HUDEP-2 (cell line): Measurements from ENCODE around the gene NIPBL.
"Not testable (repeated sequence)": the region's sequence is repeated elsewhere in the genome, so short reads cannot be mapped to it uniquely, and the experiment has no call there.

Experiments used
- DNase-seq, 76 experiments: peaks; one replicate each; lab custom pipeline; 2025; ENCODE audit not compliant: unreplicated experiment in 76 of 76; lab: John Stamatoyannopoulos, UW

Gene NIPBL

DNA sequence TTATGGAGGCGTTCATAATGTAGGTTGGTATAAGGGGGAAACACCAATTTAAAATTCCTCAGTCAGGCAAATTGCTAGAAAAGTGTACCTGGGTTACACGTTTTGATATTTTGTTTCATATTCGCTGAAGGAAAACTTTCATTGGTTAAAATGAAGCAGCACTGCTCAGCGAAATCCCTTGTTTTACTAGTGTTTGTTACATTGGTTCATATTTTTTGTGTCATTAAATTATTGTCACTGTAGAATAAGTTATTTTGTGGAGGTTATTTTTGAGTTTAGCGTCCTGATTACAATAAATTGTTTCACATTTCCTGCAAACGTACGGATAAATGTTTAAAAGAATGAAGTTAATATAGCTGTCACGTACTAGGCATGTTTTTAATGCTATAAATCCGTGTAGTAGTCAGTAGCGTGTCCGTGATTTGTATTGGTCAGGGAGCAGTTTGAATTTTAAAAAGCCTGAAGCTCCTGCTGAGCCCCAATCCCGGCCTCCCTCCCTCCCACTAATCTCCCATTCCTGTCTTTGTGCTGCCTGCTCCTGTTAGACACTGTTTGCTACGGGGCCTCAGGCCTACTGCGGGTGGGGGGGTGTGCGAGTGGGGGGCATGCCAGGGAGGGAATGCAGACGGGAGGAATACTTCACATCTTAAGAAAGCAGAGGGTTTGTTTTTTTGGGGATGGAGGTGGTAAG is 2.0 kb downstream of the NIPBL start:
- peak in 1 of 76 experiments; percentile 7 for DNase-seq

DNA sequence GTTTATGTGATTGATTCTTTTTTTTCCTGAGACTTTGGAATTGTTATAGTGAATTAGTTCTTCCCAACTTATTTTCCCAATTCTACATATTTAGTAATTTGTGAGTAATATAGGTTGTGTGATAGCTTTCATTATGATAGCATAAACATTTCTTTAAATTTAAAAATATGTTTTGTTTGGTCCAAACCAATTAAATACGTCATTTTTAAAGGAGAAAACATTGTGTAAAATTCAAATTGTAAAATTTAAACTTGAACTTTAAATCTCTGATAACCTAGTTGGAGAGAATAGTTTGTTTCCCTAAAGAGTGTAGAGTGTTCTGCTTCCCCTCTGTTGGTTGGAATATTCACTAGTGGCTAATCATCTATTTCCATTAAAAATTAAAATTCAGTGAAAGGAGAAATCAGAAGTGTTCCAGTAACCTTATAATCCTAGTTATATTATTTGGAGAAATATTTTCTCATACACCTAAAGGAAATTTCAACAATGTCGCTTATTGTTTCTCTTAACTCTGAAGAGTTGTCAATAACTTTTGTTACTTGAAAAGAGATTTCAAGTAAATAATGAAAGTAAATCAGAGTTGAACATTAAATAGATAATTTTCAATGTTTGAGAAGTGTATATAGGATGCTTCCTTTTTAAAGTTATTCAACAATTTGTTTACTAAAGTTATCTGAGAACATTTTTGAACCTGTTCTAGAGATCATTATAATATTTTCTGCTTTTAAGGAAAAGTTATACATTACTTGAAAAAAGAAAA is 2.9 kb downstream of the NIPBL start:
- DNase-seq = no peak

DNA sequence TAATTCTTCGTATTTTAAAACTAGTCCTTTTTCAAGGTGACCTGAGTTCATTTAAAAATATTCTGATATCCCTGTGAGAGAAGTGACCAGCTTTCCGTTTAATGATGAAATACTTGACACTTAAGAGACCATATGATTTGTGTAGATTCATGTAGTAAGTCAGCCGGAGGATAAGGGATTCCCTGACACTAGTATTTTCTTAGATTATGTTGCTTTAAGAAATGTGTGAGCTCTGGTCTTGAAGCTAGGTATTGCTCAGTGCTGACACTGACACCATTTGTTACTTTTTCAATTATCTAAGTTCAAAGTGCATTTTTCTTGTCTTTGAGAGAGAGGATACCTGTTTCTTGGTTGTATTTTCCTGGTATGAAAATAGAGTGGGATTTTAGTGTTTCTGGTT is 4.2 kb downstream of the NIPBL start:
- DNase-seq = peak in 3 of 76 experiments; percentile 9 to 26 (median 19)

DNA sequence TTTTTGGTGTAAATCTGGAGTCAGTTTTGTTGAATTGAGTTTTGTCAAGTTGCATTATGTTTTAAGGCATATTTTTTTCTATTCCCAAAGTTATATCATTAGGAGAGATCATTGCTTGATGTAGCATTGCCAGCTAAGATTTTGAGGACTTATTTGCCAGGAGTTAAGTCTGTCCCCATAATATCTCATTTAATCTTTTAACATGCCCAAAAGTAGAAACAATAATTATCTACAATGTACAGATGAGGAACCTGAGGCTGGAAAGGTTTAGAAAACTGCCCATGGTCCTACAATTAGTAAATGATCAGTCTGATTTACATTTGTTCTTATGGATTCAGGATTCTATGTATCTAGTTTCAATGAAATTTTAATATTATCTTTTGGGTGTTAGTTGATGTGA is 4.7 kb downstream of the NIPBL start:
- no peak for DNase-seq

DNA sequence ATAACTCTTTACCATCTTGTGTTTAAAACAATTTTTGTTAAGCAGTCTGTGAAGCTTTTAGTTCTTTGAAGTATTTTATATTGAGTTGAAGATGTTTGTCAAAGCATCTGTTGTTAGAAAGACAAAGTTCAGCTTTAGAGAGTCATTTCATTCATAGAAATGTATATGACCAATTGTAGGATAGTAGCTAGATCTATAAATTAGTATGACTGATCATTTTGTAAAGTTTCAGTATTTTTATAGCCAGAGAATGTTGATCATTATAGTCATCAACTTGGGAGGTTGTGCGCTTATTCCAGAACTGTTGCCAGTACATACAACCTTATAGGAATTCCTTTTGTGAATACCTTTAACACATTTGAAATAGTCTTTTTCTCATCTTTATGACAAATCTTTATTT is 5.2 kb downstream of the NIPBL start:
- DNase-seq = no peak

DNA sequence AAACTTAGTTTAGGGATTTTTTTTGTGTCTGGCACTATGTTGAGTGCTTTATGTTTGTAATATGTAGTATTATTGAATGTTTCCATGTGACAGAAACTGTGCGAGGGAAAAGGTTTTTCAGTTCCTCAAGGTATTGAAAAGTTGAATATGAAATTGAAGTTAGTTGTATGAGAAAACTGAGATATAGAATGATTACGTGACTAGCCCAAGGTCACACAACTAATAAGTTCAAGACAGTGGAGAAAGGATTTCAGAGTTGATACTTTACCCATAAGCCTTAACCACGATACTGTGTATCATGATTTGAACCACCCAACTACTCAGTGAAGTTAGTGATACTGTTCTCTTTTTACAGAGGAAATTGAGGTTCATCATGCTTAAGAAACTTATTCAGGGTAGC is 5.7 kb downstream of the NIPBL start:
- DNase-seq = no peak

DNA sequence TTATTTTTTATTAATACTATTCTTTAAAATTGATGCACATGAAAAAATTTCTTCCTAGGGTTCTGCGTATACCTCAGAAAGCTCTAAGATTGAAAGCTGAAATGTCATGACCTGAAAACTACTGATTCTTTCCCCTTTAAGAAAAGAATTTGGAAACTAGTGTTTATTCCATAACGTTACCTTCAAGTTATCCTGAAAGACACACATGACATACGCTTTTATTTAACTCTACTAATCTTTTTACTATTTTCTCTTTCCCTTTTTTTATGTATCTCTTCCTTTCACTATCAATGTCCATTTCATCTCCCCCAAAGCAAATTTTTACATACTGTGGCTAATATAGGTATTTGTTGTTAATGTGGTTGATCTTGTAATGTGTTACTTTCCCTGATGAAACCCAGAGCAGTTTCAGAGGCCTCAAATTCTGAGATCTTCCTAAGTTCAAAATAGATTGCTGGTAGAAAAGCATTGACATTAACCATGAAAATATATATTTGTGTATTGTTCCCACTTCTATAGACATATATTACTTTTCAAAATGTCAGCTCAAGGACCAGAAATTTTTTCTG is 7.4 kb downstream of the NIPBL start:
- DNase-seq = no peak

DNA sequence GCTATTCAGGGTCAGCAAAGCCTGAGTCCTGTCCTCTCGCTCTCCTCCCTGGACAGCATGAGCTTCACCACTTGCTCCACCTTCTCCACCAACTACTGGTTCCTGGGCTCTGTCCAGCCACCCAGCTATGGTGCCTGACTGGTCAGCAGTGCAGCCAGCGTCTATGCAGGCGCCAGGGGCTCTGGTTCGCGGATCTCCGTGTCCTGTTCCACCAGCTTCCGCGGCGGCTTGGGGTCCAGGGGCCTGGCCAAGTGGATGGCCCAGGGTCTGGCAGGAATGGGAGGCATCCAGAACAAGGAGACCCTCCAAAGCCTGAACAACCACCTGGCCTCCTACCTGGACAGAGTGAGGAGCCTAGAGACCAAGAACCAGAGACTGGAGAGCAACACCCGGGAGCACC is 8.6 kb downstream of the NIPBL start:
- DNase-seq = no peak

DNA sequence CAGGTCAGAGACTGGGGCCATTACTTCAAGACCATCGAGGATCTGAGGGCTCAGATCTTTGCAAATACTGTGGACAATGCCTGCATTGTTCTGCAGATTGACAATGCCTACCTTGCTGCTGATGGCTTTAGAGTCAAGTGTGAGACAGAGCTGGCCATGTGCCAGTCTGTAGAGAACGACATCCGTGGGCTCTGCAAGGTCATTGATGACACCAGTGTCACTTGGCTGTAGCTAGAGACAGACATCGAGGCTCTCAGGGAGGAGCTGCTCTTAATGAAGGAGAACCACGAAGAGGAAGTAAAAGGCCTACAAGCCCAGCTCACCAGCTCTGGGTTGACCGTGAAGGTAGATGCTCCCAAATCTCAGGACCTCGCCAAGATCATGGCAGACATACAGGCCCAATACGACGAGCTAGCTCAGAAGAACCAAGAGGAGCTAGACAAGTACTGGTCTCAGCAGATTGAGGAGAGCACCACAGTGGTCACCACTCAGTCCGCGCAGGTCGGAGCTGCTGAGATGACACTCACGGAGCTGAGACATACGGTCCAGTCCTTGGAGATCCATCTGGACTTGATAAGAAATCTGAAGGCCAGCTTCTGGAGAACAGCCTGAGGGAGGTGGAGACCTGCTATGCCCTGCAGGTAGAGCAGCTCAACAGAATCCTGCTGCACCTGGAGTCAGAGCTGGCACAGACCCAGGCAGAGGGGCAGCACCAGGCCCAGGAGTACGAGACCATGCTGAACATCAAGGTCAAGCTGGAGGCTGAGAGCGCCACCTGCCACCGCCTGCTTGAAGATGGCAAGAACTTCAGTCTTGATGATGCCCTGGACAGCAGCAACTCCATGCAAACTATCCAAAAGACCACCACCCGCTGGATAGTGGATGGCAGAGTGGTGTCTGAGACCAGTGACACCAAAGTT is 9.3 kb downstream of the NIPBL start:
- DNase-seq = peak in 1 of 76 experiments; percentile 3

DNA sequence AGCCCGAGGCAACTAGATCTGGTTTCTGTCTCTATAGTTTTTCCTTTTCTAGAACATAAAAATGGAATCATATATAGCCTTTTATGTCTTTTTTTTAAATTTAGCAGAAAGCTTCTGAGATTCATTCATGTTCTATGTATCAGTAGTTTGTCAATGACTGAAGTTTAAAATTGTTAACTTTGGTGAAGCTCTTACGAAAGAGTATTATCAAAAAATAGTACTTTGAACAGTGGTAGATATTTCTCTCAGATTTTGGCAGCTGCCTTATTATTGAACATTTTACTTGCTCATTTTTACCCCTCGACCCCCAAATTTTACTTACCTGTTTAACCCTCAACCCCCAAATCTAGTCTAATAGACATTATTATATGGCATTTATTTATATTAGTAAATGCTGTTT is 10.2 kb downstream of the NIPBL start:
- no peak for DNase-seq

DNA sequence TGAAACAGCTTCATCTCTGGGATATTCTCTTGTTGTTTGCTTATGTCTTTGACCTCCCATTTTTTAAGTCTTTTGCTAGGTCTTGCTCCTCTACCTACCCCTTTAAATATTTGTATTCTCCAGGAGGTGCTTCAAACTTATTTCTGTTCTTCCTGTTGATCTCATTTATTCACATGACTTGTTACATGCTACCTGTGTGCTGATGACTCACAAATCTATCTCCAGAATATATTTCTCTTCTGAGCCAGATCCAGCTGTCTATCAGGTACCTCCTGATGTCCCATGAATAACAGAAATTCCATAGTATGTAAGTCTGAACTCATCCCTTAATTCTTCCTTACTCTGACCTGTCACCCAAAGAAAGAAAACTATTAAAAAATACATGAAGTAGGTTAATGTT is 11.0 kb downstream of the NIPBL start:
- no peak for DNase-seq

DNA sequence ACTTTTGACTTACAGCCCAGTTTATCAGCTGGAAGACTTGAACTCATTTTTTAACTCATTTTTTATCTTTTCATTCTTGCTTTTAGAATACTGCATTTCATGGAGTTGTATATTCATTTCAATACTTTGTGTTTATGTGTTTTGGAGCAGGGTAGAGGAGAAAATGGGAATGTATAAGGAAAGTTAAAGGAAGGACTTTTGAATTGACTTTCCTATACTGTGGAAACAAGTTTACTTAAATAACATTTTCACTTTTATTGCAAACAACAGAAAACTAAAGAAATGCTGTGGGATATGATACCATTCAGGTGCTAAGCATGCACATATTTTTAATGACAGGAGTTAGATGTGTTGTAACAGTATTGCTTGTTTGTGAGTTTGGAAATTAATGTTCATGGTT is 11.7 kb downstream of the NIPBL start:
- no peak for DNase-seq

DNA sequence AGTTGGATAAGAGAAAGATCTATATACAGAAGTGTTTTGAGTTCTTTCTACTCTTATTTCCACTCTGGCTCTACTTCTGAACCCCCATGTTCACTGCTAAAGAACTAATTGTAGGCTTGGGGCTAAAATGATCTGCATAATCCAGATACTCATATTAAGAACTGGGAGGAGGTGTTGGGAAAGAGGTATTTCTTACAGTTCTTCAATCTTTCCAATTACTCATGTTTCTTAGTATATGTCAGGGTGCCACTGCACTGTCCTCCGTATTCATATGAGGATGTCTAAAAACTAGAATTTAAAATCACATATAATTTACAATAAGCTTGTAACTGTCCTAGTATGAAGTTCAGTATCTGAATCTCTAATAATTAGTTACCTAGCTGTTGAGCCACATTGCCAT is 12.7 kb downstream of the NIPBL start:
- no peak for DNase-seq

DNA sequence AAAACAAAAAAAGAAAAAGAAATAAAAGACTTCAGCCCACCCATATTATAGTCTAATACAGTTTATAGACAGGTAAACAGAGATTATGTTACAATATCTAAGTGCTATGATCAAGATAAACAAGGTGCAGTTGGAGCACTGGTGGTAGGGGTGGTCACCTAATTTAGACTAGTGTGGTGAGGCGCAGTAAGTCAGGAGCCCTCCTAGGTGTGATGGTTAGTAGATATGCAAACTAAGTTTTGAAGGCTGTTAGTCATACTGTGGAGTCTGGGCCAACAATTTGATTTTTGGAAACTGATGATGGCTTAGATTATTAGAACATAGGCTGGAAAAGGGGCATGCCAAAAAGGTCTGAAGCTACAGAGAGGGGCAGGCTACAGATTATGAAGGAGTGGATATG is 14.7 kb downstream of the NIPBL start:
- DNase-seq = no peak

DNA sequence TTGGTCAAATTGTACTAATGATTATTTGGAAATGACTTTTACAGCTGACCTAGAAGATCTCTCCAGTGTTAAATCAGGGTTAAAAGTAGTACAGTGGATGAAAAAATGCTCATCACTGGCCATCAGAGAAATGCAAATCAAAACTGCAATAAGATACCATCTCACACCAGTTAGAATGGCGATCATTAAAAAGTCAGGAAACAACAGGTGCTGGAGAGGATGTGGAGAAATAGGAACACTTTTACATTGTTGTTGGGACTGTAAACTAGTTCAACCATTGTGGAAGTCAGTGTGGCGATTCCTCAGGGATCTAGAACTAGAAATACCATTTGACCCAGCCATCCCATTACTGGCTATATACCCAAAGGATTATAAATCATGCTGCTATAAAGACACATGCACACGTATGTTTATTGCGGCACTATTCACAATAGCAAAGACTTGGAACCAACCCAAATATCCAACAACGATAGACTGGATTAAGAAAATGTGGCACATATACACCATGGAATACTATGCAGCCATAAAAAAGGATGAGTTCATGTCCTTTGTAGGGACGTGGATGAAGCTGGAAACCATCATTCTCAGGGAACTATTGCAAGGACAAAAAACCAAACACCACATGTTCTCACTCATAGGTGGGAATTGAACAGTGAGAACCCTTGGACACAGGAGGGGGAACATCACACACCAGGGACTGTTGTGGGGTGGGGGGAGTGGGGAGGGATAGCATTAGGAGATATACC is 15.7 kb downstream of the NIPBL start:
- not testable (repeated sequence) for DNase-seq

DNA sequence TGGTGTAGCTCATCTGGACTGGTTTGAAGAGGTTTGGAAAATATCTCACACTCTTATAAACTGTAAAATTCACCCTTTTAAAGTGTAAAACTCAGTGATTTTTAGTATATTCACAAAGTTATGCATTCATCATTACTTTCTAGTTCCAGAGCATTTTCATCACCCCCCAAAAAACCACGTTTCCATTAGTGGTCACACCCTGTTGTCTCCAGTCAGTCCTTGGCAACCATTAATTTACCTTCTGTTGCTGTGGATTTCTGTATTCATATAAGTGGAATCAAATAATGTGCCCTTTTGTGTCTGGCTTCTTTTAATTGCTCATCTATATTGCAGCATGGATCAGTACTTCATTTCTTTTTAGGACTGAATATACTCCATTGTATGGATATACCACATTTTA is 18.4 kb downstream of the NIPBL start:
- no peak for DNase-seq

DNA sequence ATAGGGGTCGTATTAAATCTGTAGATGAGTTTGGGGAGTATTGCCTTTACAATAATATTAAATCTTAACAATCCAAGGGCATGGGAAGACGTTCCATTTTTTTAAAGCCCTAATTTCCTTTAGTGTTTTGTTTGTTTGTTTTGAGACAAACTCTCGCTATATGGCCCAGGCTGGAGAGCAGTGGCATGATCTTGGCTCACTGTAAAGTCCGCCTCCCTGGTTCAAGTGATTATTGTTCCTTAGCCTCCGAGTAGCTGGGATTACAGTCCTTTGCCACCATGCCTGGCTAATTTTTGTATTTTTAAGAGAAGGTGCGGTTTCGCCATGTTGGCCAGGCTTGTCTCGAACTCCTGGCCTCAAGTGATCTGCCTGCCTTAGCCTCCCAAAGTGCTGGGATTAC is 19.9 kb downstream of the NIPBL start:
- DNase-seq = no peak

DNA sequence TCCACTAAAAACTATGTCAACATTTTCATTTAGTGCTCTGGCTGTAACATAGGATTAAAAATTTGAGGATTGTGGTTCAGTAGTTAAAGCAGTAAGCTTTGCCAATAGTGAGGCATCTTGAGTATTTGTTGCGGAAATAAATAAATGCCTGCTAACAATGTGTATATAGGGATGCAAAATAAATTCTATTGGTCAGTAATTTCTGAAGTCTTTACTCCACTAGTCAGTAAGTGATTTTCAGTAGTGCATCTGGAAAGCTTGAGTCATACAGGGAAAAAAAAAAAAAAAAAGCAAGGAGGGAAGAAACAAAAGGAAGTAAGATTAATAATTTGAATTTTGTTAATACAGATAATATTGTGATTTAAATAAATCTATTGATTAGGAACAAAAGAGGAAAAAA is 21.0 kb downstream of the NIPBL start:
- no peak for DNase-seq

DNA sequence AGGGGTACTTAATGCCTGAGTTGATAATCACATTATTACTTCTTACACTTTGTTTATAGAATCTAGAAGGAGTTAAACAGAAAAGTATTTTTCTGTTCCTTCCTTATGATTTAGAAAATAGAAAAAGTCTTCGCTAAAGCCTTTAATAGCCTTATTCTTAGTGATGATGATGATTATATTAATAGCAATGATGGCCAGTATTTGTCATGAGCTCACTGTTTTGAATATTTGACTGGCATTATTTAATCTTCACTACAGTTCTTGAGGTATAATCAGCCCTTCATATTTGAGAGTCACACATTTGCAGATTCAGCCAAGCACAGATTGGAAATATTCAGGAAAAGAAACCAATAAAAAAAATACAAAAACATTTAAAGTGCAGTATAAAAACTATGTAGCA is 23.3 kb downstream of the NIPBL start:
- DNase-seq = no peak

DNA sequence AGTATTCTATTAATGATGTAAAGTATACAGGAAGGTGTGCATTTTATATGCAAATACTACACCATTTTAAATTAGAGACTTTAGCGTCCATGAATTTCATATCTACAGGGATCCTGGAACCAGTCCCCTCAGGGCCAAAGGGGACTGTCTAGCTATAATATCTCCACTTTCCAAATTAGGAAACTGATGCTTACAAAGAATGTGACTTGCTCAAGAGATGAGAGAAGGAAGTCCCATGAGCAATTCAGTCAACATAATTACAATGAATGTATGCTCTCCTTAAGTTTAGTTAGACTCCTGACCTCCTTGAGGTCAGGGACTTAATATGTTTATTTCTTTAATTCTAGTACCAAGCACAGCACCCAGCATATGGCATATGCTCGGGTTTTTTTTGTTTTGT is 23.7 kb downstream of the NIPBL start:
- DNase-seq = no peak
